Inflammatory macrophage treated with lipopolysaccharide for 1 hour (primary cell): Measurements from ENCODE around the gene EZR.
A peak's percentile ranks its signal among the peaks of the same experiment; 100 is the strongest.

Experiments
- DNase-seq, 2 donors: peaks; one replicate each; pipeline ENCODE4 v3.0.0-alpha.2; 2020 to 2022

Gene EZR

DNA sequence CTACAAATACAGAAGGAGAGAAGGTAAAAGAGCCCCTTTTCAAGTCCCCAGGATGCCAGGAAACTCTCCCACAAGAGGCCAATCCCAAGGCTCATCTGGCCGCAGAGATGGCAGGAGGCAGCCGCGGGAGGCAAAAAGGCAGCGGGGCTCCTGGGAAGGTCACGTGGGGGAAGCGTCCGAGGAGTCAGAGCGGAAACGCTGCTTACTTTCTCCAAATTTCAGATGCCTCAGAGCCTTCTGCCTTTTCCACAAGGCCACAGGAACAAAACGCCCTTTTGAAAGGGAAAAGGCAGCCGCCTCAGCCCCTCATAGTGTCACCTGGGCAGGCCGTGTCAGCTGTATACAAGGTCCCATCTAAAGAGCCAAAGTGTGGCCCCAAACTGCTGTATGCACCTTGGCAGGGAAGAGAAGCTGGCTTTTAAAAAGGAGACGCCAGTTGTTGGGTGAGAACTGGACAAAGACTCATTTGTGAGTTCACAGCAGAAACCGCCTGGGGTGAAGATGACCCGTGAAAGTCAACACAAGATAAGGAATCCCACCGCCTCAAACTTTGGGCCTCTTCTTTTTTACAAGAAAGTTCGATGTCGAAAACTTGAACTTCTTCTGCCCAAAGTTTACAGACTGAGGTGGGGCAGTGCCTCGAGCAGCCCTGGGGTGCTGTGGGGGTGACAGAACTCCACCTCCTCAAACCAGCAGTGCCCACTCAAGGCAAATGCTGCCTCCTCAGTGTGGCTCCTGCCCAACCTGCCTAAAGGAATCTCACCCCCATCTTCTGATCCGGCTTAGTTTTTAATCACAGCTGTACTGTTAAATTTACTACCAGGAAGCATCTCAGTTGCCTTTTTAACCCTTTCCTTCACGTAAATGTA is 45.4 kb downstream of the EZR start:
- DNase-seq: no peak

DNA sequence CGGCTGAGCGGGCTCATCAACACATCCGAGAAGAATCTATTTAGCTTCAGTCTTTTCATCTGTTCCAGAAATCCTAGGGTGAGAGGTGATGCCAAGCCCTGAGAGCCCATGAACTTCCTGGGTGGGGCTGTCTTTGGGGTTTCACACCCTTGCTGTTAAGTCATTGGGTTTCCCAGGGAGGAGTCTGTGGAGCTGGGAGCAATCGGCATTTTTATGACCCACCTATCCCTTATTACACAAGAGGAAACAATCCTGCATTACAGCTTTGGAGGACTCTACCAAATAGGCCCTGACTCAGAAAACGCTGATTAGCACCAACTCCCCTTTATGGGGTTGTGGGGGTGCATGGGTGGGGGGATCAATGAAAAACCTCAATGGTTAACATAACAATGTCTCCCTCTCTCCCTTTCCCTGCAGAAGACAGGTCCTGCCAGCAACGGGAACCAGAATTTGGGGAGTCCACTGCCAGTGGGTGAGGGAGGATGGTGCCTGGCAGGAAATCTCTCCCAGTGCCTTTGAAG is 46.3 kb downstream of the EZR start:
- DNase-seq: peak; percentile 63 to 79

DNA sequence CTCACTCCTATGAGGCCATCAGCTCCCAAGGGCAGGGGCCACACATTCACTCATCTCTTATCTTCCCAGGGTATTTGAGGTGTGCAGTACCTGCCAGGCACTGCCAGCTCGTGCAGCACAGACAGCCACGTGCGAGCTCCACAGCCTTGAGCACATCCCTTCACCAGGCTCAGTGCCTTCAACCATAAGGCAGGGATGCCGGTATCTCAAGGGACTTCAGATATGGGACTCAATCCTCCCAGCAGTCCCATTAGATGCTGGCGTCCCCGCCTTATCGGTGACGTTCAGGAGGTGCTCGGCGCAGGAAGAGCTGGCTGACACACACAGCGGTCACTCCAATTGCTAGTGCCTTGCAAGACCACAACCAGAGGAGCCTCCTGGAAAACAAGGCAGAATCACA is 47.0 kb downstream of the EZR start:
- DNase-seq: no peak

DNA sequence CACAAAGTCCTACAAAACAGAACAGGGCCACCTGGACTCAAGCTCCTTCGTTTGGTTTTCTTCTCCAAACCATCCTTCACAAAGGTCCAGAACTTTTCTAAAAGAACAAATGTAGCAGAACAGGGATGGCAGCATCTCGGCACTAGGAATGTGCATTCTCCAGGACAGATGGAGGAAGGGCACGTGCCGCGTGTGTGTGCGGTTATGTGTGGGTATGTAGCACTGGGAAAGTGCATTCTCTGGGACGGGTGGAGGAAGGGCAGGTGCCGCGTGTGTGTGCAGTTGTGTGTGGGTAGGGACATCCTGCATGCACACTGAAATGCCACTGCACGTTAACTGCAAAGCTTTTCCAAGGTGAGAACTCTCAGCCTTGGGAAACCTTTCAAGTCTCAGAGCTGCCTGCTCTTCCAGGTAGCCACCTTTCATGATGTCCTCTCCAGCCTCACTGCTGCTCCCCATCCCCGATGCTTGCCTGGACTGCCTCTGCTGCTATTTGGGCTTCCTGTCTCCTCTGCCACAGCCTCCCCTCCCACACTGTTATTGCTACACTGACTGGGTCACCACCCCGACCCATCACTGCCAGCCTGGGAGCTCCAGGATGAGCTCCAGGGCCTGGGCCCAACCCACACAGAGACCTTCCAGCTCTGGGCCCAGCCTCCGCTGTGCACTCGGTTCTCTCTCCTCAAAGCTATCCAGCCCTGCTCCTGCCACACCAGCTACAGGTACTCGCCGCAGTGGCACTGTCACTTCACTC is 47.6 kb downstream of the EZR start:
- DNase-seq: peak; percentile 60 to 76

DNA sequence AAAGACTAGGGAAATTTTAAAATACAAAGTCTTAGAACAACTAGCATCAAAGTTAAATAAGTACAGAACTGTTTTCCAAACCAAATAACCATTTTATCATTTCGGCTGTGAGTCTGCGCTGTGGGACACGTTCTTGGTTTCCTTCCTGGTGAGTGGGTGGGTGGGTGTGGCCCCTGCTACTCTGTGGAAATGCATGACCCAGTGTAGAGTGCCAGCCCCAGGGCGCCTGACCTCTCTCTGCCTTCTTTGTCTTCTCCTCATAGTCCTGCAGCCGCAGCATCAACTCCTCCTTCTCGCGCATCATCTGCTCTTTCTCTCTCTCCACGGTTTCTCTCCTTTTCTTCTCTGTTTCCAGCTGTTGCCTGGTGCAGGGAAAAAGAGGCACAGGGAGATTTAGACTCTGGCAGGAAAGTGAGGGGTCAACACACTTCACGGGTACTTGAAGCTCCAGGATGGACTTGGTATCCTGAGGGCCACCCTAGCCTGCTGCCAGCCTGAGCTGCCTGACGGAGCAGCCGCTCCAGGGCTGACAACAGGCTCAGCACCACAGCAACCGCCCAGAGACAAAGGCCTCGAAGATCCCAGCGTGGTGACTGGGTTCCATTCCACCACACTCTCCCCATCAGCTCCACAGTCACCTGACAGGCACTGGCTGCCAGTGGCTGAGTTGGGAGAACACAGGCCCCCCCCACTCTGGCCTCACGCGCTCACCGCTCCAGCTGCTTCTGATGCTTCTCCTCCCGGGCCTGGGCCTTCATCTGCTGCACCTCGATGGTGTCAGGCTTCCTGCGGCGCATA is 48.4 kb downstream of the EZR start:
- peak in 1 of 2 donors; percentile 10 for DNase-seq

DNA sequence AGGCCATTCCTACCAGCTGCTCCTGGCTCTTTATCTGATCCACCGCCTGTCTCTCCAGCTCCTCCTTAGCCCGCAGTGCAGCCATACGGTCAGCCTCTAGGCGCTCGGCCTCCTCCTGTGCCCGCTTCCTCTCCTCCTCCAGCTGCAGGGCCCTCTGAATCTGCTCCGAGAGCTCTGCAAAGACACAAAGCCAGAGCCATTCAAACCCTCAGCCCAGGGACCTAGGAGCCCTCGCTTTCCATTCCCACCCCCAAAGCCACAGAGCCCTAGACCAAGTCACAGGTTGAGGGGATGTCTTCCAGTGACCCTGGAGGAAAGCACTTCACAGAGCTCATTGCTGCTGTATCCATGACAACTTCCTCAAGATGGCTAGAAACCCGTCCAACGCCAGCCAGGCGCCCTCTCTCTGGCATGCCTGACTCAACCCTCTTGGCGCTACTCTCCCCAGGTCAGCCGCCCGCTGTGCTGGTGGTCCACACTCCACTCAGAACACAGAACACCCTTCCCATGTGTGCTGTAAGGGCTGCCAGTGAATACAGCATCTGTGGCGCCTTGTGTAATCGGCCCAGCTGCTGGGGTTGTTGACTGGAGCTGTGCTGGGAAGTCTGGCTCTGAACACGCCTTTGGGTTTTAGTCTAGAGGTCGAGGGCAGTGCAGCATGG is 49.3 kb downstream of the EZR start:
- no peak for DNase-seq

DNA sequence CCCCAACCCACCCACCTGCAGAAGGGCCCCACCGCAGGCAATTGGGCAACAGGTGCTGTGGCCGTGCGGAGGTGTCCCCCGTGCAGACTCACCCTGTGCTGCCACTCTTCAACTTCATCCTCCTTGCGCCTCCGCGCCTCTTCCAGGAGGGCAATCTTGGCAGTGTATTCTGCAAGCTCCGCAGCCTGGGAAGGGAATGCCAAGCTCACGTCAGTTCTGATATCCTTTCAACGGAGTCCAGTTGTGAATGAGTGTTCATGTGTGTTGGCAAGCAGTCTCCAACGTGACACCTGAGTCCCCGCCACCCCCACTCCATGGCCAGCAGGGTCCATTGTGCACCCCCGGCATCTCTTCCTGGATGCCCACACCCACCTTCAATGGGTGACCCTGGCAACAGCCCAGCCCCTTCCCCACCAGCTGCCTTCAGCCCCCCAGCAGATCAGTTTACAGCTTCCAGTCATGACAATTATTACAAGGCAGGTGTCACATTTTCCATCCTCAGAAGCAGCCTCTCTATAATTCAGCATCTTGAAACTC is 49.9 kb downstream of the EZR start:
- DNase-seq: no peak

DNA sequence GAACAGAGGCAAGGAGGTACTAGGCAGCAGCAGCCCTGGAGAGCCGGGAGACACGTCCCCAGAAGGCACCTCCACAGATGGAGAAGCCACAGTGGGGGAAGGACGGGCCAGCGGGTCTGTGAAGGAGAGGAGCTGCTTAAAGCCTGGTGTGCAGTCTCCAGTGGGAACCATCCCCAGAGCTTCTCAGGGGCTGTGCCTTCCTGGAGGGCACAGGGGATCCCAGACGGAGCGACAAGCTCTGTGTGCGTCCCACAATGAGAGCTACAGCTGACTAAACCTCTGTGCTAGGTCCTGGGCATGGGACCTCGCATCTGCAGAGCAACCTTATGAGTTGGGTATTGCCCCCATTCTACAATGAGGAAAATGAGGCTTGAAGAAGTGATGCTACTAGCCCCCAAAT is 50.7 kb downstream of the EZR start:
- DNase-seq: no peak

DNA sequence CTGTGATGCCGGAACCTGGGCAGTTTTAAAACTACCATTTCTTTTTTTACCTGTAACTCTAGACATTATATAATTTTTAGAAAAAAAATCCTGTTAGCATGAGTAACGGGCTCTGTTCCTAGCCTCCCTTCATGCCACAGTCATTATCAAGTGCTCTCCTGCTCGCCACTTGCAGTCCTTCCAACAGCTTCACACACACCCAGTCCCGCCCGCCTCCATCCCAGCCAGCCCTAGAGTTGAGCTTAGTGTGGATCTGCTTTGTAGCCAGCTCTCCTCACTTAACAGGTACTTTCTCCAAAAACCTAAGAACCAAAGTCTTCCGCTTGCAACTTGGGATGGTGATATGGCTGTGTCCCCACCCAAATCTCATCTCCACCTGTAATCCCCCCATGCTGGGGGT is 51.5 kb downstream of the EZR start:
- no peak for DNase-seq

DNA sequence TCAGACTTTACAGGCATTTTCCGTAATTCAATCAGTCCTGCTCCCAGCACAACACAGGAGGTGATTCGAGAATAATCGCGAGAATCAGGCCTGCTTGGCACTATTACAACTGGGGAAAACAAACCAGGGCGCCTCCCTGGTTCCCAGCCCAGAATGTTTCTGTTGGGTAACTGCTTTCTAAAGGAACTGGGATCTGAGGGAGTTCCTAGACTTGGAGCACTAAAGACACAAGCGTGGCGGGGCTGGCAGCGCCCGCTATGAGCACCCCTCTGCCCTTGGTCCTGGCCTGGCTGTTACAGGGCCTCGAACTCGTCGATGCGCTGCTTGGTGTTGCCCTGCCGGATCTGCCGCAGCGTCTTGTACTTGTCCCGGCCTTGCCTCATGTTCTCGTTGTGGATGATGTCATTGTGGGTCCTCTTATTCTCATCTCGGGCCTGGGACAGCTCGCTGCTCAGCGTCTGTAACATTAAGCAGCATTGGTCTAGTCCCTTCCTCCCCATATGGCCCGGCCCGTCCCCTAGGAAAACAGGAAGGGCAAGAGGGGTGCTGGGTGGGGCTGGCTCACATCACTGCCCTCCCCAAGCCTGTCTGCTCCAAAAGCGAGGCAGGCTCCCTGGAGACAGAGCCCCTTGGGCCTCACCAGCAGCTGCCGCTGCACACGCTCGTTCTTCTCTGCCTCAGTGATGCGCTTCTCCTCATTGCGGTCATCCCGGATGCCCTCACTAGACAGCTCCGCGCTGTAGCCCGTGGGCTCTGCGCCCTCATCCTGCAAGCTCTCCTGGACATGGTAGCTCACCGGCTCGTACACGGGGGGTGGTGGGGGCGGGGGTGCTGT is 52.3 kb downstream of the EZR start:
- no peak for DNase-seq

DNA sequence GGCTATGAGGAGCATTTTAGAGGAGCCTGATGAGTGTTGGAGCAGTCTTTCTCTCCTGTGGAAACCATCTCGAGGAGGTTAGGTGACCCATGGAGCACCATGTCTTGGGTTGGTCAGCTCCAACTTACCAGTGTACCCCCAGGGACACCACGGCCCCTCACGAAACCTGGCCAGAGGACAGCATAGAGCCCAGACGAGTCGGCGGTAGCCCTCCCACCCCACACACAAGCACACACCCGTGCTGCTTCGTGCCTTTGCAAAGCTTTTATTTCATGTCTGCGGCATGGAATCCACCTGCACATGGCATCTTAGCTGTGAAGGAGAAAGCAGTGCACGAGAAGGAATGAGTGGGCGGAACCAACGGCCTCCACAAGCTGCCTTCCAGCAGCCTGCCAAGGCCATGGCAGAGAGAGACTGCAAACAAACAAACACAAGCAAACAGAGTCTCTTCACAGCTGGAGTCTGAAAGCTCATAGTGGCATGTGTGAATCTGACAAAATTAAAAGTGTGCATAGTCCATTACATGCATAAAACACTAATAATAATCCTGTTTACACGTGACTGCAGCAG is 53.6 kb downstream of the EZR start:
- no peak for DNase-seq

GRCh38 chr6:158764926-158765325 is 54.2 kb downstream of the EZR start:
- no peak for DNase-seq

- DNase-seq: no peak
These were observed 54.9 kb downstream of the EZR start for GRCh38 chr6:158764183-158764849.

GRCh38 chr6:158763434-158764182 is 55.6 kb downstream of the EZR start:
- no peak for DNase-seq

GRCh38 chr6:158762787-158763433 is 56.3 kb downstream of the EZR start:
- no peak for DNase-seq

DNA sequence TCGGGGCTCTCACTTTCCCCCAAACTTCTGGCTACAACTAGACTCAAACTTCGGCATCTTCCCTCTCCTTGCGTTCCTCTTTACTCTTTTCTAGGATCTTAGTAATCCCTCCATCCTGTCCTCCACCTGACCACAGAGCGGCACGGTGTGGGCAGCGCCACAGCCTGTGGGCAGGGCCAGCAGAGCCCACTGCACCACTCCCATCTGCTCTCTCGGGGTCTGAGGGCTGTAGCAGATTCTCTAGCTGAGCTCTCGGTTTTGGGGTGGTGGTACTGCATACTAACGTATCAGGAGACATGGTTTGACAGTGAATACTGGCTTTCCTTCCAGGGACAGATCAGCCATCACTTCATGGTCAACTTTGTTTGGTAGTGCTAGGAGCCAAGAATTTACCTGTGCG is 57.4 kb downstream of the EZR start:
- no peak for DNase-seq

DNA sequence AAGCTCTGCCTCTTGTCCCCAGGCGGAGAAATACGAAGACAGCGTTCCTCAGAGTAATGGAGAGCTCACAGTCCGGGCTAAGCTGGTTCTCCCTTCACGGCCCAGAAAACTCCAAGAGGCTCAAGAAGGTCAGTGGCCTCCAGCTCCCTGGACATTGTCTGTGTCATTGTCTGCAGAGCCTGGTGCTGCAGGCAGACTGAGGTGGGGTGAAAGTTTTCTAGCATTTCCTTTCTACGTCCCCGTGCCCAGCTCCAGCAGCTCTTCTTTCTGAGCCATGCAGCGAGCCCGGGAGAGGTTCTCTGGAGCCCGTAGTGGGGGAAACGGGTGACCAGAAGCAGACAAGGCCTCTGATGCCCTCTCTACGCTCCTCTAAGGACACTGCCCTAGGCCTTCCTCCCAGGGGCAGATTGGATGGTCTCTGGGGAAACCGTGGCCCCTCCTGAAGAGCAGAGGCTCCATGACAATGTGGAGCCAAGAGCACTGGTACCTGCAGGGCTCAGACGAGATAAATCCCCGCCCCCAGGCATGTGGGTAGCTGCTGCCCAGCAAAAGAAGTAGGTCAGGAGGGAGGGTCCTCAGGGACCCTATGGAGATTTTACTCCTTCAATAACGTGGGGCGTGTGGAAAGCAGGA is 58.4 kb downstream of the EZR start:
- DNase-seq: no peak

DNA sequence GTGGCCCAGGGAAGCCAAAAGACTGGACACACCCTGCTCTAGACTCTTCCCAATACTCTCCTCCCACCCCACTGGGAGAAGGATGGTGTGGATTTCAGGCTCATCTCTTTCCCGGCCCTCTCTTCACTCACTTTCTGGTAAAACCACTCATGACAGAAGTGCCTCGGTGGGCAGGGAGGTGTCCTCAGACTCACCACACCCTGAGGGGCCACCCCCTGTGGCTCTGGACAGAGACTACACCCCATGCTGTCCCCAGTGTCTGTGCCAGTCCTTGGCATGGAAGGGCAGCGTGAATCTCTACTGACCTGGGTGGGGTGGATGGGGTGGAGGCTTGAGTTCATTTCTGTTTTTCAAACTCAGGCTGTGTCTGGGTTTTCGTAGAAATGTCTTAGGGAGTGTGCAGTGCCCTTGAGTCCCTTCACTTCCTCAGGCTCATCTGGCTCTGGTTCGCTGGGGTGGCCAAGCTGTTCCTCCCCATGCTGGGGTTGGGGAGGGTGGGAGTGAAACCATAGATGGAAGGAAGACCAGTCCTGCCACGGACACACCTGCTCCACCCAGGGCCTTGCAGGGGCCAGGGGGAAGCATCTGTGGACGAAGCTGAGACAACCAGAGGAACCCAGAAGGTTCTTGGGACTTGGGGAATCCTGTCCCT is 59.1 kb downstream of the EZR start:
- DNase-seq: no peak
